Neuronal stem cell (in vitro differentiated cells): ENCODE measurements around the gene CTNNA3.

Source experiments
- DNase-seq: peaks from one replicate; pipeline ENCODE4 v3.0.0-alpha.2; 2013; ENCODE audit warnings: low spot score
- H2AFZ ChIP-seq: one replicate; pipeline ENCODE4 v1.6.1; 2013; ENCODE audit warnings: mild to moderate bottlenecking, low read length, inconsistent platforms
- H2AK5ac ChIP-seq: 2 replicates; pipeline ENCODE4 v1.6.1; 2013; ENCODE audit warnings: low read depth, mild to moderate bottlenecking, inconsistent platforms, low read length, moderate library complexity, mixed read lengths
- H2BK120ac ChIP-seq: 2 replicates; pipeline ENCODE4 v1.6.1; 2013; ENCODE audit warnings: low read depth, mild to moderate bottlenecking, inconsistent platforms, low read length, moderate library complexity, mixed read lengths
- H2BK12ac ChIP-seq: one replicate; pipeline ENCODE4 v1.6.1; 2013; ENCODE audit warnings: low read length, inconsistent platforms
- H2BK15ac ChIP-seq: 2 replicates; pipeline ENCODE4 v1.6.1; 2013; ENCODE audit warnings: mild to moderate bottlenecking, low read length, inconsistent platforms, mixed read lengths
- H2BK5ac ChIP-seq: one replicate; pipeline ENCODE4 v1.6.1; 2013; ENCODE audit warnings: inconsistent platforms, mild to moderate bottlenecking, low read length, moderate library complexity
- H3K14ac ChIP-seq: one replicate; pipeline ENCODE4 v1.6.1; 2013; ENCODE audit warnings: low read length, inconsistent platforms
- H3K18ac ChIP-seq: 2 replicates; pipeline ENCODE4 v1.6.1; 2013; ENCODE audit warnings: low read length, inconsistent platforms
- H3K23ac ChIP-seq: 2 replicates; pipeline ENCODE4 v1.6.1; 2013; ENCODE audit warnings: low read depth, mild to moderate bottlenecking, mixed read lengths, low read length, inconsistent platforms; ENCODE audit not compliant: poor library complexity
- H3K27ac ChIP-seq: replicated peaks from 3 replicates; pipeline ENCODE4 v1.5.1; 2013; ENCODE audit warnings: low read length, inconsistent platforms
- H3K27me3 ChIP-seq, 3 experiments: 2 replicates each; pipeline ENCODE4 v1.6.1; 2013; ENCODE audit warnings: low read length in 3 of 3, mild to moderate bottlenecking in 2 of 3, inconsistent platforms in 1 of 3, low read depth in 1 of 3, mixed read lengths in 1 of 3, moderate library complexity in 1 of 3; ENCODE audit not compliant: control insufficient read depth in 3 of 3, insufficient read depth in 3 of 3
- H3K36me3 ChIP-seq, 2 donors: replicated peaks in 1 of 2; 2 replicates each; pipeline ENCODE4 v1.6.1; 2013; ENCODE audit warnings: low read length in 2 of 2; ENCODE audit not compliant: control insufficient read depth in 2 of 2, insufficient read depth in 2 of 2
- H3K4ac ChIP-seq: 2 replicates; pipeline ENCODE4 v1.6.1; 2013; ENCODE audit warnings: inconsistent platforms, mild to moderate bottlenecking, low read length, moderate library complexity
- H3K4me1 ChIP-seq, 2 donors: 1 replicate in 1 of 2; 2 replicates in 1 of 2; pipeline ENCODE4 v1.6.1; 2013; ENCODE audit warnings: low read length in 2 of 2, low read depth in 1 of 2; ENCODE audit not compliant: control insufficient read depth in 2 of 2, insufficient read depth in 1 of 2
- H3K4me2 ChIP-seq: one replicate; pipeline ENCODE4 v1.6.1; 2013; ENCODE audit warnings: mild to moderate bottlenecking, low read length, inconsistent platforms; ENCODE audit not compliant: insufficient read depth, poor library complexity, severe bottlenecking
- H3K4me3 ChIP-seq, 2 donors: 2 replicates each; pipeline ENCODE4 v1.5.1; 2013; ENCODE audit warnings: low read length in 2 of 2, mild to moderate bottlenecking in 2 of 2, inconsistent platforms in 1 of 2, moderate library complexity in 1 of 2
- H3K79me1 ChIP-seq: one replicate; pipeline ENCODE4 v1.6.1; 2013; ENCODE audit warnings: low read depth, mild to moderate bottlenecking, inconsistent platforms, low read length, moderate library complexity
- H3K9ac ChIP-seq: one replicate; pipeline ENCODE4 v1.6.1; 2013; ENCODE audit warnings: mild to moderate bottlenecking, low read depth, low read length, inconsistent platforms; ENCODE audit not compliant: poor library complexity
- H3K9me3 ChIP-seq, 2 donors: replicated peaks in 1 of 2; 2 replicates each; pipeline versions ENCODE3 to v1.6.1; 2013; ENCODE audit warnings: low read length in 2 of 2, mild to moderate bottlenecking in 2 of 2, inconsistent platforms in 1 of 2, low read depth in 1 of 2, mixed read lengths in 1 of 2, moderate library complexity in 1 of 2; ENCODE audit not compliant: control insufficient read depth in 2 of 2, insufficient read depth in 1 of 2
- H4K8ac ChIP-seq: one replicate; pipeline ENCODE4 v1.6.1; 2013; ENCODE audit warnings: low read depth, mild to moderate bottlenecking, inconsistent platforms, low read length, moderate library complexity
- H4K91ac ChIP-seq: one replicate; pipeline ENCODE4 v1.6.1; 2013; ENCODE audit warnings: low read length, low read depth, mild to moderate bottlenecking, inconsistent platforms; ENCODE audit not compliant: poor library complexity
- WGBS, 2 donors: extraction: QIAGEN DNeasy Blood & Tissue Kit; methylation state at CpG; one replicate each; pipeline ENCODE4 v1.1.7; 2013; ENCODE audit warnings: missing lambda C conversion rate in 2 of 2, mixed read lengths in 1 of 2; ENCODE audit not compliant: insufficient read length in 2 of 2, insufficient replicate concordance in 1 of 2; ENCODE audit errors: extremely low coverage in 2 of 2; 5-methylcytosine and 5-hydroxymethylcytosine counted together

The CTNNA3 gene

GRCh38 chr10:66622050-66622449 is 1073.9 kb downstream of the CTNNA3 start:
- no peak overlapping the region for H3K23ac ChIP-seq
- no peaks in the 10 kb centered on the region for H3K27me3 ChIP-seq
- H3K27ac ChIP-seq, result no peak overlapping the region
- no peak overlapping the region for H4K91ac ChIP-seq
- no peak overlapping the region for H3K4me2 ChIP-seq
- no peak overlapping the region for H3K4me3 ChIP-seq
- no peak overlapping the region for H2BK15ac ChIP-seq
- DNase-seq, result no peak
- no peak overlapping the region for H3K14ac ChIP-seq
- no peaks in the 10 kb centered on the region for H3K4me1 ChIP-seq
- H4K8ac ChIP-seq, result no peak overlapping the region
- H3K4ac ChIP-seq, result no peak overlapping the region
- no peaks in the 10 kb centered on the region for H3K36me3 ChIP-seq
- no peak overlapping the region for H2AFZ ChIP-seq
- no peak overlapping the region for H3K9ac ChIP-seq
- no peaks in the 10 kb centered on the region for H3K79me1 ChIP-seq
- H3K18ac ChIP-seq, result no peak overlapping the region
- H3K9me3 ChIP-seq, result no peaks in the 10 kb centered on the region
- no peak overlapping the region for H2AK5ac ChIP-seq
- H2BK120ac ChIP-seq, result no peak overlapping the region
- H2BK5ac ChIP-seq, result no peak overlapping the region
- H2BK12ac ChIP-seq, result no peak overlapping the region

GRCh38 chr10:66604195-66604594 is 1091.8 kb downstream of the CTNNA3 start:
- Histone ChIP-seq H3K36me3 (no peaks in the 10 kb centered on the region), H3K14ac (peak overlapping the region; percentile 63), H3K4me2 (no peak overlapping the region), H3K4me1 (no peaks in the 10 kb centered on the region), H2BK12ac (no peak overlapping the region), H3K18ac (peak overlapping the region; percentile 19), H3K9me3 (peaks cover 0 to 3% of the 10 kb centered on the region in 2 donors), H2BK15ac (no peak overlapping the region), H3K79me1 (no peaks in the 10 kb centered on the region), H3K4ac (peak overlapping the region; percentile 76), H3K9ac (peak overlapping the region; percentile 50), H2BK5ac (no peak overlapping the region), H4K91ac (no peak overlapping the region), H4K8ac (no peak overlapping the region), H2BK120ac (no peak overlapping the region), H3K27me3 (no peaks in the 10 kb centered on the region), H3K27ac (no peak overlapping the region), H2AFZ (no peak overlapping the region), H2AK5ac (no peak overlapping the region), H3K23ac (peak overlapping the region; percentile 96), H3K4me3 (peak overlapping the region in 1 of 2 donors; percentile 13)
- no peak for DNase-seq
- no CpG with 5 or more reads among the region's 10 CpGs for WGBS, 2 donors

- no peak overlapping the region for H3K4ac ChIP-seq
- H3K79me1 ChIP-seq, result no peaks in the 10 kb centered on the region
- H3K4me1 ChIP-seq, result no peaks in the 10 kb centered on the region
- no peak overlapping the region for H4K8ac ChIP-seq
- H2BK120ac ChIP-seq, result no peak overlapping the region
- no CpG with 5 or more reads among the region's 2 CpGs for WGBS, 2 donors
- H3K4me3 ChIP-seq, result no peak overlapping the region
- H2BK5ac ChIP-seq, result no peak overlapping the region
- H3K9ac ChIP-seq, result no peak overlapping the region
- H3K36me3 ChIP-seq, result no peaks in the 10 kb centered on the region
- H3K27ac ChIP-seq, result no peak overlapping the region
- H3K27me3 ChIP-seq, result no peaks in the 10 kb centered on the region
- H3K18ac ChIP-seq, result no peak overlapping the region
- H3K23ac ChIP-seq, result no peak overlapping the region
- no peak overlapping the region for H4K91ac ChIP-seq
- H3K9me3 ChIP-seq, result no peaks in the 10 kb centered on the region
- no peak overlapping the region for H2BK15ac ChIP-seq
- H3K4me2 ChIP-seq, result no peak overlapping the region
- H2AFZ ChIP-seq, result no peak overlapping the region
- no peak overlapping the region for H3K14ac ChIP-seq
- DNase-seq, result no peak
- H2AK5ac ChIP-seq, result no peak overlapping the region
- H2BK12ac ChIP-seq, result no peak overlapping the region
These were observed 1104.1 kb downstream of the CTNNA3 start for GRCh38 chr10:66591865-66592264.

- DNase-seq, result no peak
- no peak overlapping the region for H4K8ac ChIP-seq
- no peaks in the 10 kb centered on the region for H3K79me1 ChIP-seq
- no peaks in the 10 kb centered on the region for H3K9me3 ChIP-seq
- H2BK12ac ChIP-seq, result no peak overlapping the region
- H2BK15ac ChIP-seq, result no peak overlapping the region
- H3K4me1 ChIP-seq, result no peaks in the 10 kb centered on the region
- H2BK120ac ChIP-seq, result no peak overlapping the region
- no peak overlapping the region for H2AFZ ChIP-seq
- H2BK5ac ChIP-seq, result no peak overlapping the region
- H4K91ac ChIP-seq, result no peak overlapping the region
- WGBS, 2 donors, result no CpG with 5 or more reads among the region's 5 CpGs
- no peaks in the 10 kb centered on the region for H3K27me3 ChIP-seq
- H3K4me2 ChIP-seq, result no peak overlapping the region
- no peak overlapping the region for H3K4me3 ChIP-seq
- no peaks in the 10 kb centered on the region for H3K36me3 ChIP-seq
- H3K27ac ChIP-seq, result no peak overlapping the region
- peak overlapping the region; percentile 11 for H3K18ac ChIP-seq
- no peak overlapping the region for H3K23ac ChIP-seq
- no peak overlapping the region for H3K9ac ChIP-seq
- H3K14ac ChIP-seq, result no peak overlapping the region
- H3K4ac ChIP-seq, result no peak overlapping the region
- no peak overlapping the region for H2AK5ac ChIP-seq
These were observed 1108.3 kb downstream of the CTNNA3 start for GRCh38 chr10:66587680-66588050.
